HepG2 (cell line): Measurements from ENCODE around the gene LURAP1L. TPM values are rescaled to one million over a fixed set of nuclear protein-coding genes. Genes with fewer than 3 reads are reported as not detected.

Experiments used
- ATAC-seq: fragments of 200-7000 bp; cut with Tn5 transposase; 3 replicates; pipeline ENCODE4 v1.9.1; 2020; ENCODE audit warnings: mild to moderate bottlenecking, moderate library complexity
- BruUV-seq: library from RNA; stranded (reverse); fragments of 400-500 nt; replicated peaks from 2 replicates; lab custom pipeline; 2021; lab: Mats Ljungman, UMichigan
- CTCF ChIA-PET: fragments of 300-600 bp; formaldehyde crosslinking; extraction: SDS; loops from one replicate; lab custom pipeline; 2021; ENCODE audit warnings: low total read pairs, inconsistent platforms, low intra/inter-chr PET ratio; lab: Yijun Ruan, JAX
- POLR2A ChIA-PET: fragments of 350-600 bp; sonication (Branson Sonifier 250); formaldehyde crosslinking; loops from one replicate; lab custom pipeline; 2020; ENCODE audit warnings: antibody characterized with exemption, inconsistent platforms; lab: Yijun Ruan, JAX
- DNase-seq: peaks from one replicate; pipeline ENCODE4 v3.0.0-alpha.2; 2015; ENCODE audit warnings: low spot score
- FAIRE-seq: peaks from 3 replicates; lab custom pipeline; 2011; peaks lifted over from hg19 to GRCh38; lab: Jason Lieb, UNC
- H2AFZ ChIP-seq: one replicate; pipeline ENCODE4 v1.6.1; 2011; ENCODE audit warnings: low read length, inconsistent platforms
- H3K27ac ChIP-seq: fragments of 300-600 bp; 3 replicates; pipeline ENCODE4 v1.8.0; 2011; ENCODE audit warnings: mixed run types, mild to moderate bottlenecking, mixed read lengths, low read length, inconsistent platforms; ENCODE audit not compliant: insufficient read depth; ENCODE audit errors: extremely low read length
- H3K27me3 ChIP-seq, 2 experiments: fragments of 200-600 bp in 1 of 2; 2 replicates in 1 of 2; 3 replicates in 1 of 2; pipeline versions ENCODE4 v1.6.0 to v1.8.0; 2011; ENCODE audit warnings: low read length in 2 of 2, mild to moderate bottlenecking in 2 of 2, moderate library complexity in 2 of 2, inconsistent platforms in 1 of 2; ENCODE audit not compliant: insufficient read depth in 2 of 2, control insufficient read depth in 1 of 2
- H3K36me3 ChIP-seq, 2 experiments: fragments of 200-600 bp in 1 of 2; replicated peaks in 1 of 2; 2 replicates in 1 of 2; 3 replicates in 1 of 2; pipeline versions ENCODE4 v1.5.1 to v1.8.0; 2011; ENCODE audit warnings: low read length in 2 of 2, inconsistent platforms in 1 of 2; ENCODE audit not compliant: insufficient read depth in 2 of 2, control insufficient read depth in 1 of 2
- H3K4me1 ChIP-seq: 2 replicates; pipeline ENCODE4 v1.5.1; 2012; ENCODE audit warnings: low read length, inconsistent platforms; ENCODE audit not compliant: insufficient read depth
- H3K4me2 ChIP-seq: 2 replicates; pipeline ENCODE4 v1.6.0; 2011; ENCODE audit warnings: low read depth, low read length, inconsistent platforms
- H3K4me3 ChIP-seq, 3 experiments: fragments of 200-600 bp in 1 of 3; sonication (generic), shearing (Covaris generic) in 1 of 3; replicated peaks in 1 of 3; 2 replicates each; pipeline ENCODE4 v1.5.1; 2011 to 2016; ENCODE audit warnings: low read length in 3 of 3, inconsistent platforms in 2 of 3, low read depth in 2 of 3, mild to moderate bottlenecking in 2 of 3, control low read depth in 1 of 3, mixed read lengths in 1 of 3; ENCODE audit not compliant: insufficient read depth in 1 of 3
- H3K79me2 ChIP-seq: one replicate; pipeline ENCODE4 v1.6.1; 2011; ENCODE audit warnings: low read length, inconsistent platforms; ENCODE audit not compliant: insufficient read depth
- H3K9ac ChIP-seq: 2 replicates; pipeline ENCODE4 v1.6.0; 2011; ENCODE audit warnings: mild to moderate bottlenecking, low read depth, low read length, inconsistent platforms; ENCODE audit not compliant: insufficient read depth
- H3K9me3 ChIP-seq: 2 replicates; pipeline ENCODE4 v1.5.1; 2012; ENCODE audit warnings: mild to moderate bottlenecking, low read length
- H4K20me1 ChIP-seq: 2 replicates; pipeline ENCODE4 v1.6.0; 2011; ENCODE audit warnings: inconsistent platforms, mild to moderate bottlenecking, low read length, moderate library complexity; ENCODE audit not compliant: insufficient read depth
- ARID5B ChIP-seq: IDR thresholded peaks from 2 replicates; pipeline ENCODE4 v1.4.0; 2020; ENCODE audit warnings: mild to moderate bottlenecking, missing genetic modification reagents
- BCL6 ChIP-seq: IDR thresholded peaks from 2 replicates; pipeline ENCODE4 v1.6.1; 2016; ENCODE audit warnings: missing genetic modification reagents, missing compliant biosample characterization
- CBX2 ChIP-seq, 2 experiments: fragments of 200-600 bp in 1 of 2; sonication (generic); formaldehyde crosslinking in 1 of 2; IDR thresholded peaks; 2 replicates each; pipeline versions ENCODE4 v1.7.0 to v1.8.1; 2018 to 2022; ENCODE audit warnings: low read depth in 2 of 2, low read length in 1 of 2, mild to moderate bottlenecking in 1 of 2, missing genetic modification reagents in 1 of 2
- FOSL2 ChIP-seq: sonication (generic); formaldehyde crosslinking; IDR thresholded peaks from 2 replicates; pipeline ENCODE4 v1.4.0; 2020; ENCODE audit warnings: missing genetic modification reagents
- FOXK1 ChIP-seq: sonication (generic); formaldehyde crosslinking; IDR thresholded peaks from 2 replicates; pipeline ENCODE4 v1.4.0; 2020; ENCODE audit warnings: low read depth, missing genetic modification reagents, borderline replicate concordance
- FOXP1 ChIP-seq, 2 experiments: fragments of 450-650 bp in 1 of 2; IDR thresholded peaks; 2 replicates each; pipeline ENCODE4 v1.6.1; 2017 to 2018; ENCODE audit warnings: antibody characterized with exemption in 1 of 2
- GATAD2A ChIP-seq: IDR thresholded peaks from 2 replicates; pipeline ENCODE4 v1.6.1; 2016
- HDAC2 ChIP-seq: sonication (generic); formaldehyde crosslinking; IDR thresholded peaks from 2 replicates; pipeline ENCODE4 v1.4.0; 2020; ENCODE audit warnings: missing genetic modification reagents
- HMGXB4 ChIP-seq, 2 experiments: sonication (generic) in 1 of 2; formaldehyde crosslinking in 1 of 2; IDR thresholded peaks; 2 replicates each; pipeline versions ENCODE4 v1.4.0 to v1.6.1; 2018 to 2020; ENCODE audit warnings: missing genetic modification reagents in 2 of 2, borderline replicate concordance in 1 of 2, low read depth in 1 of 2, mild to moderate bottlenecking in 1 of 2, missing biosample characterization in 1 of 2
- PHF20 ChIP-seq: sonication (generic); formaldehyde crosslinking; IDR thresholded peaks from 2 replicates; pipeline ENCODE4 v1.5.0; 2020; ENCODE audit warnings: mild to moderate bottlenecking, missing genetic modification reagents
- SAP130 ChIP-seq: IDR thresholded peaks from 2 replicates; pipeline ENCODE4 v1.6.1; 2016; ENCODE audit warnings: low read depth
- SOX13 ChIP-seq, 3 experiments: fragments of 450-650 bp in 1 of 3; sonication (generic) in 1 of 3; formaldehyde crosslinking in 1 of 3; IDR thresholded peaks in 2 of 3; conservative IDR thresholded peaks in 1 of 3; 2 replicates each; pipeline versions ENCODE4 v1.5.0 to v1.6.1; 2016 to 2020; ENCODE audit warnings: antibody characterized with exemption in 1 of 3, mild to moderate bottlenecking in 1 of 3, missing compliant biosample characterization in 1 of 3, missing genetic modification reagents in 1 of 3, moderate library complexity in 1 of 3
- SOX5 ChIP-seq: IDR thresholded peaks from 2 replicates; pipeline ENCODE4 v1.6.1; 2016; ENCODE audit warnings: borderline replicate concordance
- TFAP4 ChIP-seq: sonication (generic); IDR thresholded peaks from 2 replicates; pipeline ENCODE4 v1.6.1; 2016; ENCODE audit warnings: low read depth, borderline replicate concordance
- ZMYM4 ChIP-seq: sonication (generic); formaldehyde crosslinking; IDR thresholded peaks from 2 replicates; pipeline ENCODE4 v1.8.1; 2023; ENCODE audit warnings: mild to moderate bottlenecking, missing genetic modification reagents
- ZNF737 ChIP-seq: sonication (generic); formaldehyde crosslinking; IDR thresholded peaks from 2 replicates; pipeline ENCODE4 v1.5.0; 2020; ENCODE audit warnings: missing genetic modification reagents, mild to moderate bottlenecking, borderline replicate concordance
- ZSCAN31 ChIP-seq: sonication (generic); formaldehyde crosslinking; IDR thresholded peaks from 2 replicates; pipeline ENCODE4 v1.5.0; 2020; ENCODE audit warnings: low read depth, mild to moderate bottlenecking, missing genetic modification reagents
- WGBS: methylation state at CpG from one replicate; pipeline ENCODE4 v1.1.6; 2017; ENCODE audit warnings: low lambda C conversion rate; 5-methylcytosine and 5-hydroxymethylcytosine counted together
- in situ Hi-C: cut with HindIII; loops from 2 replicates; pipeline ENCODE4 v1.10.0; 2017; ENCODE audit warnings: low pct_unique_long_range_greater_than_20kb; ENCODE audit not compliant: extremely low pct_ligation_motif_present
- intact Hi-C: fragments of 100-400 bp; cut with micrococcal nuclease; formaldehyde crosslinking; loops from one replicate; pipeline ENCODE4 v1.10.0; 2022; ENCODE audit not compliant: unreplicated experiment
- polyA plus RNA-seq, 8 experiments: library from polyadenylated mRNA; depleted of rRNA in 3 of 8; stranded (reverse) in 7 of 8; unstranded in 1 of 8; fragments of >200 nt; fragmentation: Illumina TruSeq in 4 of 8; extraction: Trizol in 4 of 8; gene quantifications; 2 replicates each; pipeline versions ENCODE4 v1.2.1 to v1.2.3, GENCODE V29; 2011 to 2016; ENCODE audit warnings: low read depth in 4 of 8, missing spikeins in 1 of 8, mixed read lengths in 1 of 8; ENCODE audit not compliant: insufficient read depth in 1 of 8
- total RNA-seq, 5 experiments: library from RNA; depleted of rRNA; stranded (reverse); fragments of >200 nt; fragmentation: Illumina TruSeq; extraction: Trizol; gene quantifications; 2 replicates each; pipeline ENCODE4 v1.2.3, GENCODE V29; 2016; ENCODE audit warnings: low read depth in 1 of 5

LURAP1L gene
- total and polyA plus RNA-seq, 2 of the 13 experiments (the other 11 are each of a cell fraction or from before 2014, with no cell fraction given): 6.7 to 16.6 TPM

- H3K4me2 ChIP-seq: peak overlapping the region; percentile 55
- no peaks in the 10 kb centered on the region for H3K27me3 ChIP-seq
- no peaks in the 10 kb centered on the region for H4K20me1 ChIP-seq
- WGBS: 3% methylated on average over 4 of the region's 9 CpGs
- no TSS peak for BruUV-seq
- H3K79me2 ChIP-seq: peaks cover 13% of the 10 kb centered on the region
- DNase-seq: peak; percentile 76
- peak overlapping the region; percentile 55; the same call in 1 of the 2 replicates for H3K9ac ChIP-seq
- POLR2A ChIA-PET: interaction anchor here (1.0 to 7.1 kb wide), 10 partner anchors 8 to 99 kb away, joined by 3 to 342 read pairs (median 6); partner anchors contain the start of gene LURAP1L
- ATAC-seq: peak; percentile 82
- no peaks in the 10 kb centered on the region for H3K9me3 ChIP-seq
- peaks cover 0 to 2% of the 10 kb centered on the region in 2 experiments; a peak in 2 of 5 replicates for H3K36me3 ChIP-seq
- intact Hi-C loops (loop anchor here (1.0 kb wide), 1 partner anchor 41 kb away; no protein-coding TSS in a partner anchor), in situ Hi-C loops (loop anchor here (5.0 kb wide), 2 partner anchors 40 to 95 kb away; partner anchors contain the start of gene LURAP1L)
- H3K4me1 ChIP-seq: peaks cover 66% of the 10 kb centered on the region
- peak overlapping the region; percentile 68 for H3K27ac ChIP-seq
- peak; percentile 68 for FAIRE-seq
- no peak overlapping the region for H2AFZ ChIP-seq
- CTCF ChIA-PET: interaction anchor here (1.4 kb wide), 1 partner anchor 41 kb away, joined by 7 read pairs; no protein-coding TSS in a partner anchor
- peak overlapping the region in 2 of 3 experiments; percentile 43 to 53; a peak in 3 of 6 replicates for H3K4me3 ChIP-seq
- TF ChIP-seq CBX2 (IDR thresholded peaks at IDR 0.05; ENCODE audit: low read depth, low read length) (no peak), CBX2 (CRISPR knock-in tag; IDR thresholded peaks at IDR 0.05; ENCODE audit: low read depth) (no peak), FOXP1 (IDR thresholded peaks at IDR 0.05) (no peak), FOXP1 (CRISPR knock-in tag; IDR thresholded peaks at IDR 0.05) (peak; percentile 68), SOX5 (peak; percentile 65; the same call in 1 of the 2 replicates), SAP130 (CRISPR knock-in tag) (peak; percentile 45), TFAP4 (peak; percentile 56; the same call in 1 of the 2 replicates), FOSL2 (peak; percentile 77), GATAD2A (CRISPR knock-in tag) (peak; percentile 76), ZNF737 (CRISPR knock-in tag) (no peak), ARID5B (CRISPR knock-in tag) (peak; percentile 66), BCL6 (CRISPR knock-in tag) (0 out of 2 replicates have a peak, but pooled peaks have one; percentile 22), FOXK1 (0 out of 2 replicates have a peak, but pooled peaks have one; percentile 44), PHF20 (CRISPR knock-in tag) (no peak), ZSCAN31 (no peak), SOX13 (IDR thresholded peaks at IDR 0.05) (no peak), SOX13 (CRISPR knock-in tag; conservative IDR thresholded peaks at IDR 0.05 in 1 of 2, IDR thresholded peaks at IDR 0.05 in 1 of 2) (peak in 1 of 2 experiments; percentile 60; a peak in 2 of 4 replicates), HMGXB4 (CRISPR knock-in tag; IDR thresholded peaks at IDR 0.05; ENCODE audit: borderline replicate concordance in 1 of 2, low read depth in 1 of 2) (peak in 1 of 2 experiments; percentile 16; a peak in 1 of 4 replicates), ZMYM4 (CRISPR knock-in tag) (no peak; the same call in 1 of the 2 replicates), HDAC2 (CRISPR knock-in tag) (0 out of 2 replicates have a peak, but pooled peaks have one; percentile 14)
Measured at GRCh38 chr9:12817702-12818101, 42.9 kb downstream of the LURAP1L start.
